ENCODE measurements around the gene HOXB5. TPM values are rescaled to one million over a fixed set of nuclear protein-coding genes. Genes with fewer than 3 reads are reported as not detected.

Gene HOXB5
- total RNA-seq, 1 experiment from 2014 or later, result 0.95 TPM

- DNase-seq (no peak), ATAC-seq (no peak)
- no peak overlapping the region for H3K9ac ChIP-seq (ENCODE audit: low read length)
- H2AFZ ChIP-seq (ENCODE audit: low read length), result no peak overlapping the region
- H3K79me2 ChIP-seq (ENCODE audit: low read length), result no peaks in the 10 kb centered on the region
- no peaks in the 10 kb centered on the region for H3K9me3 ChIP-seq (ENCODE audit: low read length)
- peaks cover 73% of the 10 kb centered on the region for H3K27me3 ChIP-seq (ENCODE audit: low read length)
- intact Hi-C loops (cut with micrococcal nuclease), result no loop called here
- H3K4me1 ChIP-seq (ENCODE audit: insufficient read depth, low read length), result peaks cover 12% of the 10 kb centered on the region
- no peak overlapping the region for H3K4me2 ChIP-seq (ENCODE audit: low read length)
- no TSS peak for BruUV-seq (replicated peaks)
- H3K9me2 ChIP-seq (replicated peaks; ENCODE audit: low read length), result no peaks in the 10 kb centered on the region
- H4K20me1 ChIP-seq (ENCODE audit: low read length), result no peaks in the 10 kb centered on the region
- TF ChIP-seq CTCF (conservative IDR thresholded peaks at IDR 0.05; ENCODE audit: low read depth, low read length), result no peak
- TF ChIP-seq EZH2 (IDR thresholded peaks at IDR 0.05; ENCODE audit: low read length, unreplicated experiment), result no peak
- TF ChIP-seq EZH2phosphoT487 (IDR thresholded peaks at IDR 0.05; ENCODE audit: borderline replicate concordance, low read length), result no peak
- ChIA-PET POLR2A (ENCODE audit: unreplicated experiment) (interaction anchor here (0.6 kb wide), 1 partner anchor 34 kb away, joined by 3 read pairs; no protein-coding TSS in a partner anchor), CTCF (interaction anchor here (0.6 kb wide), 1 partner anchor 184 kb away, joined by 3 read pairs; no protein-coding TSS in a partner anchor)
- H3K4me3 ChIP-seq (ENCODE audit: low read length), result no peak overlapping the region
- H3K27ac ChIP-seq (ENCODE audit: low read length), result no peak overlapping the region
- H3F3A ChIP-seq (ENCODE audit: low read length, unreplicated experiment), result no peaks in the 10 kb centered on the region
- no peaks in the 10 kb centered on the region for H3K36me3 ChIP-seq (ENCODE audit: low read depth, low read length)
Measured at GRCh38 chr17:48628649-48629410, 35.3 kb upstream of the HOXB5 start.

- H3K4me2 ChIP-seq (ENCODE audit: low read length), result no peak overlapping the region
- POLR2A ChIA-PET (ENCODE audit: unreplicated experiment), result no interaction called here
Measured at GRCh38 chr17:48627623-48628521, 34.3 kb upstream of the HOXB5 start.

More at GRCh38 chr17:48627623-48628521, 34.3 kb upstream of the HOXB5 start:
- no TSS peak for BruUV-seq (replicated peaks)
- H3F3A ChIP-seq (ENCODE audit: low read length, unreplicated experiment), result no peaks in the 10 kb centered on the region
- H3K4me1 ChIP-seq (ENCODE audit: insufficient read depth, low read length), result peaks cover 12% of the 10 kb centered on the region
- CTCF ChIA-PET, result no interaction called here
- no peak for TF ChIP-seq CTCF (conservative IDR thresholded peaks at IDR 0.05; ENCODE audit: low read depth, low read length)
- TF ChIP-seq EZH2phosphoT487 (IDR thresholded peaks at IDR 0.05; ENCODE audit: borderline replicate concordance, low read length), result no peak
- no peak for TF ChIP-seq EZH2 (IDR thresholded peaks at IDR 0.05; ENCODE audit: low read length, unreplicated experiment)
- H3K79me2 ChIP-seq (ENCODE audit: low read length), result no peaks in the 10 kb centered on the region
- no peak overlapping the region for H2AFZ ChIP-seq (ENCODE audit: low read length)
- no peak for DNase-seq
- no peak overlapping the region for H3K27ac ChIP-seq (ENCODE audit: low read length)
- H3K9me2 ChIP-seq (replicated peaks; ENCODE audit: low read length), result no peaks in the 10 kb centered on the region
- no peaks in the 10 kb centered on the region for H3K9me3 ChIP-seq (ENCODE audit: low read length)
- no peak for ATAC-seq
- no peaks in the 10 kb centered on the region for H4K20me1 ChIP-seq (ENCODE audit: low read length)
- H3K36me3 ChIP-seq (ENCODE audit: low read depth, low read length), result no peaks in the 10 kb centered on the region
- intact Hi-C loops (cut with micrococcal nuclease), result no loop called here
- peaks cover 75% of the 10 kb centered on the region for H3K27me3 ChIP-seq (ENCODE audit: low read length)
- H3K9ac ChIP-seq (ENCODE audit: low read length), result no peak overlapping the region
- H3K4me3 ChIP-seq (ENCODE audit: low read length), result no peak overlapping the region

All from PC-3 (cell line).